NAMALWA (cell line): ENCODE measurements around the gene NAT10.

Experiments
- DNase-seq: peaks from one replicate; pipeline ENCODE4 v3.0.0-alpha.2; 2015; ENCODE audit warnings: low spot score

The NAT10 gene

DNA sequence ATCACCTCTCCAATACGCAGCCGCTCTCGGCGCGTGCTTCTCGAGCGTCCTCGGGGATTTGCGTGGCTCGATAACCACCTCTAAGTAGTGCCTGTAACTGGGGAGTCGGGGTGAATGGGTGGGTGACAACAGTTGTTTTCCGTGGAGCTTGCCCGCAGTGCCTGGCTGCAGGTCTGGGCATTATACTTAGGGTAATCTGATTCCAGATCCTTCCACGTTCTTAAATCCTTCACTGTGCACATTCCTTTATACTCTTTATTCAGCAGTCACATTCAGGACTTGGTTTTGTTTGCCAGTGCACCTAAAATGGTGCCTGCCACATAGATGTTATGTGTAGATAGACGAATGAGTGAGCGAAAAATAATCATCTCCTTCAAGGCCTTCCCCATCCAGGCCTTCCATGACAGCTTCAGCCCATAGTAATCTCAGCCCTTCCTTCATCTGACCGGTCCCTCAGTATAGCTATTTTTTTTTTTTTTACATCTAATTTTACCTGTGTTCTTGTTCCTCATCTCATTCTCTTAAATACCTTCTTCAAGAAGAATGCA, 602 bp downstream of the NAT10 start:
- no peak for DNase-seq

DNA sequence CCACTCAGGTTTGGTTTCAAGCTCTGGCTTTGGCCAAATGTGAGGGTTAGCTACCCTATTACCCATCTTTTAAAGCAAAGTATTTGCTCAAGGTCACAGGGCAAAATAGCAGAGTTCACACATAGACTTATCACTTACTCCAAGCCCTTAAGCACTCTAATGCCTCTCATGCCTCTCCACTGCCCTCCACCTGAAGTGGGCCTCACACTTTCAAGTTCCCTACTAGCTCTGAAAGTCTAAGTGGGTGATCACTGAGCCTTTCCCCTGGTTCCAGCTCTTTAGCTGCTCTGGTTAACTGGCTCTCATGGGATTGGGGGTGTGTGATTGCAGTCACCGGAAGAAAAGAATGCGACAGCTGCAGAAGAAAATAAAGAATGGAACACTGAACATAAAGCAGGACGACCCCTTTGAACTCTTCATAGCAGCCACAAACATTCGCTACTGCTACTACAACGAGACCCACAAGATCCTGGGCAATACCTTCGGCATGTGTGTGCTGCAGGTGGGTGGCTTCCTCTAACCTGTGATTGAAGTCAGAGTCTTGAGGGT, 6.4 kb downstream of the NAT10 start:
- DNase-seq = no peak

DNA sequence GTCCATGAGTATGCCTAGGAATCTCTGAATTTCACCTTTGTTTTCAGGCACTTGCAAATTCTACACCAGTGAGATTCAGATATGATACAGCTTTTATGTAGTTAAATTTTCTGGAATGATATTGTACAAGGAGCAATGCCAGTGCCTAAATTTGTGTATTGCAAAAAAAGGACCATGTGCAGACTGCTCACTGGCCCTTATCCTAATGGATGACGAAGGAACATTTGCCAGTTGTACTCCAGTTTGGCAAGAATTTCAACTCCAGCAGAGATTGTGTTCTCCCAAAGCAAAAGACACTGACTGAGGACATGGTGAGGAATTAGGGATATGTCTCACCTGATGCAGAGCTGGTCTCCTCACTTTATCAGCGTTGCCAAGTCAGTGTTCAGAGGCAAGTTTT, 8.6 kb downstream of the NAT10 start:
- no peak for DNase-seq

DNA sequence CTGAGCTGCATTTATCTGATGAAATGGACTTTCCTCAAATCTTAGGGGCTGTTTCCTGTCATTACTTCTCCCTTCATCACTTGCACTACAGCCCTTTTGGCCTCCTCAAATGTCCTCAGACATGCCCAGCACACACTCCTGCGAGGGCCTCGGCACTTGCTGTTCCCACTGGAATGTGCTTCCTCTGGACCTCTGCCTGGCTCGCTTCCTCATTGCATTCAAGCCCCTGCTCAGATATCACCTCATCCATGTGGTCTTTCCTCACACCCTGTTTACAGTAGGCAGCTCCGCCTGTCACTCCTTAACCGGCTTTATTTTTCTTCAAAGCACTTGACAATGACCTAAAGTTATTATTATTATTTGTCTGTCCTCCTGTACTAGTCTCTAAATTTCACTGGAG, 9.0 kb downstream of the NAT10 start:
- DNase-seq = no peak

DNA sequence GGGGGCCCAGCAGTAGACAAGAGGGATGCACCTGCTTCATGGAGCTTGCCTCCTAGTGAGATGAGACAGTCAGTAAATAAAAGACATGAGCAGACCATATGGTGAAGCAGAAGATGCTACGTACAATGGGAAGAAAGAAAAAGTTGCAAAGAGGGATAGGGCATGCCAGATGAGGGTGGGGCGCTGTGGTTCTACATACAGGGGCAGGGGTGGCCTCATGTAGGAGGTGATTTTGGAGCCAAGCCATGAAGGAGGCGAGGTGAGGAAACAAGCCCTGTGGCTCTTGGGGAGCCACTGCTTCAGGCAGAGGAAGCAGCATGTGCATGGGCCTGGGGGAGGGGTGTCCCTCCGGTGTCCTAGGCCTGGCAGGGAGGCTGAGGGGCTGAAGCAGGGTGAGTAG, 15.2 kb downstream of the NAT10 start:
- DNase-seq = no peak

DNA sequence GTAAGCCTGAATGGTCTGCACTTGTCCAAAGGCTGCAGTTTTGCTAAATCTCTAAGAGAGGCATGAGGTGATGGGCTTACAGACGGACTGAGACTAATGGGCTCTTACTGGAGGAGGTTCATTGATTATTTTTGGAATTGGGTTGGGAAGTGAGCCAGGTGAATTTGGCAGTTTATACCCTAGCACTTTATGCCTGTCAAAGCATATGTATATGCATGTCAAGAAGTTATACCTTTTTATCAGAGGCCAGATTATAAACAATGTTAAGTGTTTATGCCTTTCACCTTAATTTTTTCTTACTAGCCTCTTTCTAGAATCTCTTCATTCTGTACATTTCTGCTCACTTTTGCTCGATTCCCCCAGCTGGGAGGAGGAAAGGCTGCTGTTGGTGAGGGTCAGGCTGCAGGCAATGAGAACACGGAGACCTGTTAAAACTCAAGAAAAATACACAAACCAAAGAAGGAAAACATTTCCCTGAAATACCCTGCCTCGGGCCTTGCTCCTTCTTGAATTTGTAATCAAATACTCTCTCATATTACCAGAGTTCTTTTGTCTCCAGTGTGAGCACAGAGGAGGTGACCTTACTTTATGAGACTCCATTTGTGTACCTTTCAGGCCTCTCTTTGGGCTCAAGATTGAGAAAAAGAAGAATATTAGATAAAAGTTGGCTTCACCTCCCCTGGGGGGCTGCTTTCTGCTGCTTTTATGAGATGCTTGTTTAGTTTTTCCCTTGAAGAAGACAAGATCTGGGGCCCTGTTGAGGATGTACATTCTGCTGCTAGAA, 19.6 kb downstream of the NAT10 start:
- DNase-seq = no peak

DNA sequence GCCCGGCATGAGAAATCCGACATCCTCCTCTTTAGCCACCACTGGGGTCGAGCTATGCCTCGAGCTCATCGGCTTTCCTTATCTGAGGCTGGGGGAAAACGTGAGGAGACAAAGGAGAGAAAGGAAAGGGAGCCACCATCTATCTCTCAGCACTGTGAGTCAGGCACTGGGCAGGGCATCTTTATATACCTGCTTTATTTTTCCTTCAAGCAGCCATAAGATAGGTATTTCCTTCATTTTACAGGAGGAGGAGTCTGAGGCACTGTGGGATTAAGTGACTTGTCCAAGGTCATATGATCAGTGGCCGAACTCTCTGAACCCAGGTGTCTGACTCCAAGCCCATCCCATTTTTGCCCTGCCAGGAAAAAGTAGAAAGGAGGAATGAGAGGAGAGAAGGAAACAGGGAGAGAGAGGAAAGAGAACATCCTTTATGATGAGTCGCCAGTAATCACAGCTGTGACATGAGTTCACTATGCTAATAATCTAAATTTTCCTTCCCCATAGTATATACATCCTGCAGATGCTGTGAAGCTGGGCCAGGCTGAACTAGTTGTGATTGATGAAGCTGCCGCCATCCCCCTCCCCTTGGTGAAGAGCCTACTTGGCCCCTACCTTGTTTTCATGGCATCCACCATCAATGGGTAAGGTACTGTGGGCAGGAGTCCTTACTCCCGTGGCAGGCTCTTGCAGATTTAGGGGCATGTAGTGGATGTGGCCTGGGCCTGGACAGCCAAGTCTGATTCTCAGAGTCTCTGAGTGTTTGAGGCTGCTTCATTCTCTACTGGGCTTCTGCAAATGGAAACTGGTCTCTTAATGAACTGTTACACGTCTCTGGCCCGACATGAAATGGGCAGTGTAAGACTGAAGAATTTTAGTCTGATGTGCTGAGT, 21.8 kb downstream of the NAT10 start:
- no peak for DNase-seq

DNA sequence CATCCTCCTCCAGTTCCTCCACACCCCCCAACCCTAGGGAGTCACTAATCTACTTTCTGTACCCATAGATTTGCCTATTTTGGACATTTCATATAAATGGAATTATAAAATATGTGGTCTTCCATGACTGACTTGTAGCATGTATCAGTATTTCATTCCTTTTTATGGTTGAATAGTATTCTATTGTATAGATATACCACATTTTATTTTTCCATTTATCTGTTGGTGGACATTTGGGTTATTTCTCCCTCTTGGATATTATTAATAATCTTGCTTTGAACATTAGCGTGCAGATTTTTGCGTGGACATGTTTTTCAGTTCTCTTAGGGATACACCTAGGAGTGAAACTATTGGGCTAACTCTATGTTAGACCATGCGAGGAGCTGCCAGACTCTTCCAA, 23.4 kb downstream of the NAT10 start:
- no peak for DNase-seq

DNA sequence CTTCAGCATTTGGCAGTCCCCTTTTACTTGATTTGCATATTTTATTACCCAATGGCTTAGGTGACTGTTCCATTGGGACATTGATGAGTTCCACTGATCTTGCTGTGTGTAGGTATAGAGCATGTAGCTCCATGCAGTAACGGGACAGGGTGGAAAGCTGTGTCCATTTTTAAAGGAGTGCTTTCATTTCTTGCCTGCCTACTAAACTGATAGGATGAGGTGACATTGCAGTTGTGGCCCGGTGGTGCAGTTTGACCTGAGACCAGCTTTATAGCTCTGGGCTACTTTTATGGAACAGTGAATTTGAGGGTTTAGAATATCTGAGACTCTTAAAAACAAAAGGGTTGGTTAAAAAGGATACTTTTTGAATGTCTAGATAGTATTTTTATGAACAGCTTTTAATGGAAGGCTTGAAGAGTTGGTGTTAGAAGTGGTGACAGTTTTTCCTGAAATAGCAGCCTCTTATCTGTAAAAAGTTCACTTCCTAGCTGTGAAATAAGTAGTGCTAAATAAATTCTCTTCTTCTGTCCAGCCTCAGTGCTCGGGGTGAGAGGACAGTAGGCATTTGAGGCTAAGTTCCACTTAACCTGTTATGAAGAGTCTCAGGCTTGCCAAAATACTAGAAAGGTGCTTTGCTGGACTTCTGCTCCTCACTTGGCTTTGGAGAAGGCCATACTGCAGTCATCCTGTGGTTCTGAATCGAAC, 27.0 kb downstream of the NAT10 start:
- no peak for DNase-seq

DNA sequence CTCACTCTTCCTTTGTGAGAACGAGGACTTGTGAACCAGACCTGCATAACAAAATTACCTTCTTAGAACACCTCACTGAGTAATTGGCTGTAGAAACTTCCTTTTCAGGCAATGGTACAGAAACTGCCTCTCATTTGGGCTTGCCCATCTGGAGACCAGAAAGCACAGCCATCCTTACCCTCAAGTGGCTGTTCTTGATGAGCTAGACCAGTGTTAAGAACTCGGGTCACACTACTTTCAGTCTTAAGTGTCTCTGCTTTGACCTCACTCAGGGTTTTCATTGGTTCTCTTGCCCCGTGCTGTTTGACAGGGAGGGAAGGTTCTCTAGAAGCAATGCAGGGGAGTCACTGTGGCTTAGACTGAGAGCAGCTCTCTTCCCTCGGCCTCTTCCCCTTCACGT, 29.3 kb downstream of the NAT10 start:
- no peak for DNase-seq

DNA sequence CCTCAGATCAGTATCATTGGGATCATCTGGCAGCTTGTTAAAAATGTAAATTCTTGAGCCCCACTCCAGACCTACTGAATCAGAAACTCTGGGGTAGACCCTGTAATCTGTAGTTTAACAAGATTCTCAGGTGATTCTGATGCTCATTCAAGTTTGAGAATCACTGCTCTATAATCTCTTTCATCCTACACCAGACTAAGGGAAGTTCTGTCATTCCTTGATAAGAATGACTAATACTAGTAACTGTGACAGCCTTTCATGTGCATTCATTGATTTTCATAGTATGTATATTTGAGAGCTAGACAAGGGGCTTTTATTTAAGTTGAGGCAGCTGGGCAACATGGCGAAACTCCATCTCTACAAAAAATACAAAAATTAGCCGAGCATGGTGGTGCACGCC, 30.0 kb downstream of the NAT10 start:
- DNase-seq = no peak

DNA sequence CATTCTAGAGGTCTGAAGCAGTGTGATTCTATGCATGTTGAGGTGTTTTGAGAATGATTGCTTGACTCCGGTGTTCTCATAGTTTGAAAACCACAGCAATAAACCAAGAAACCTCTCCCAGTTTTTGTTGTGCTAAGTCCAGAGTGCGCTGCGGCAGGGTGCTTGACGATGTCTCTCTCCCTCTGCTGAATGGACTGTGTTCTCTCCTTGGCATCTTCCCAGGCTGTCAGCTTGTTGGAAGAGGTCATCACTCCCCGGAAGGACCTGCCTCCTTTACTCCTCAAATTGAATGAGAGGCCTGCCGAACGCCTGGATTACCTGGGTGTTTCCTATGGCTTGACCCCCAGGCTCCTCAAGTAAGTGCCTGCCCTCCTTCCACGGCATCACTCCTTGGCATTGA, 31.0 kb downstream of the NAT10 start:
- no peak for DNase-seq

DNA sequence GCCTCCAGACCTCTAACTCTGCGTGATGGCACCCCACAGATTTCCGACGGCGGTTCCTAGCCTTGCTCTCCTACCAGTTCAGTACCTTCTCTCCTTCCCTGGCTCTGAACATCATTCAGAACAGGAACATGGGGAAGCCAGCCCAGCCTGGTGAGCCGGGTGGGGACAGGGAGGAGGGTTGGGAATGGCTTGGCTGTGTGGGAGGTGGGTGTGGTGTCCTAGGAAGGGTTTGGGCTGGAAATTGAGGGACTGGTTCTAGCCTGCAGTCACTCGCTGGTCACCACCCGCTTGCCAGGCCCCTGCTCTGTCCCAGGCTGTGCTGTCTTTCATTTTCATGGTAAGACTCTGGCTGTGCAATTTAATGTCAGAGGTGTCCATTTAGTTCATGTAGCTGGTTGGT, 33.9 kb downstream of the NAT10 start:
- no peak for DNase-seq

DNA sequence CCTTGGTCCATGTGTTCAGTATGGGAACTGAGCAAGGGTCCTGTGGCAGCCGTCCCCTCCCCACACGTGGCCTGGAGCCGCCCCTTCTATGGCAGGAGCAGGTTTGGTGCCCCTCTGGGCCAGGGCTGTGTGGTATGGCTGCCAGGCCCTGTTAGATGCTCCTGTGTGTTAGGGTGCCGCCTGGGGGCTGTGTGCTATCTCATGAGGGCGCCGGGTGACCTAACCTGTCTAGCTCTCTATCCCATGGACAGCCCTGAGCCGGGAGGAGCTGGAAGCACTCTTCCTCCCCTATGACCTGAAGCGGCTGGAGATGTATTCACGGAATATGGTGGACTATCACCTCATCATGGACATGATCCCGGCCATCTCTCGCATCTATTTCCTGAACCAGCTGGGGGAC, 34.7 kb downstream of the NAT10 start:
- DNase-seq = no peak

DNA sequence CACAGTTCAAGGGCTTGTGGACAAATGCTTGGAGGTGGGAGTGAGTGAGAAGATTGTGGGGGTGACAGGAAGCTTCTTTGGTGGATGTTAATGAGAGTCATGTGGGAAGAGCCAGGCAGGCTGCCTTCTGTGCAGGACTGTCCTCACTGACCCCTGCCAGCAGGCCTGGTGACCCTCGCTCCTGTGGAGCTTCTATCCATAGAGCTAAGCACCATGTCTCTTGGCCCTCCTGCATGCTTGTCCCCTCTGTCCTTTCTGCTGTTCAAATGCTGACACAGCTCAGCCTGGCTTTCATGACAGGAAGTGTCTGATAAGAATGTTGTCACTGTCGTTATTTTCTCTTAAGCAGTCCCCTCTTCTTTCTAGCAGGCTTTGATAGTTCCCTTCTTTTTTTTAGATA, 37.6 kb downstream of the NAT10 start:
- DNase-seq = no peak

DNA sequence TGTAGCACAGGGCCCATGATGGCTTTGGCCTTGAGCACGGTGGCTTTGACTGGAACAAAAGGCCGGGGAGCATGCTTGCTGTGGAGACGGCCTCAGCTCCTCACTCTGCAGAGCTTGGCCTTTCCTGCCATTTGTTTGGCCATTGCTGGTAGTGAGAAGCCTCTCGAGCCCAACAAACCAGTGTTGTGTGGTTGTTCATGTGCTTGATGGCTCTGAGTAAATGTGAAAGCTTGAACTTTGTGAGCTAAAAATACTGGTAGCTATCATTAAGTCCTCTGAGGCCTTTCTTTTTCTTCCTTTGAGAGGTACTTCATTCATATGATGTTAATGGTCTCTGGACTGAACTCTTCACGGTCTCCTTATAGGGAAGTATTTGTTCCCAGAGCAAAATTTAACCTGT, 39.6 kb downstream of the NAT10 start:
- no peak for DNase-seq

DNA sequence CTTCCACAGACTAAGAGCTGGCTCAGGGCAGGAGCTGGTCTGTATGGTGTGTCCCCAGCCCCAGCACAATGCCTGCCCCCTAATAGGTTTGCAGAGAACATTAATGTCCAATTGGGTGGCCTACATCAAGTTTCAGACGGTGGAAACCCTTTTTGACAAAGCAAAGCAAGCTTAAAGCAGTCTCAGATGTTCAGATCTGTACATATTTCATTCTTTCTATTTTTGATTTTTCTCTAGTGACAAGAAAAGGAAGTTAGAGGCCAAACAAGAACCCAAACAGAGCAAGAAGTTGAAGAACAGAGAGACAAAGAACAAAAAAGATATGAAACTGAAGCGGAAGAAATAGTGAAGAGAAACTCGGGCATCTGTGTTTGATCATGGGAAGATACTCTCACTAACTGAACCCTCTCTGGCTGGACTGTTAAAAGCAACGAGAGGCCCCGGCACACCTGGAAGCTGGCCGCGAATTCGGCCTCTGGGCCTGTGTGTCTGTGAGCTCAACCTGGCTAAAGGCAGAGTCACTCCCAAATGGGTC, 40.5 kb downstream of the NAT10 start:
- DNase-seq = no peak

DNA sequence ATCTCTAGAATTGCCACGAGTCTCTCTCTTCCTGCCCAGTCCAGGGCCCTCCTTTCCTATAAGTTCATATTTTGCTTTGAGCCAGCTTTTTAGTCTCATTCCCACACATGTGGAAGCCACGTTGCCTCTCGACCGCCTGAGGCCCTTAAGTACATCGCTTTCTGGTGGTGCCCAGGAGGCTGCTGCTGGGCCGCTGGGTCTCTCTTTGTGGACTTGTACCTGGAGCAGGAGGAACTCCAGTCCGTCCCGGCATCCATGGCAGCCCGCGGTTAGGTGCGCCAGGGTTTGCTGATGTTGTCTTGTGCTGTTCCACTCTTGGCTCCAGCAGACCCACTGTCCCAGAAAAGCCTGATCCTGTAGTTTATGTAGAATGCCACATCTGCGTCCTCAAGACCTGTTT, 41.0 kb downstream of the NAT10 start:
- DNase-seq = no peak

DNA sequence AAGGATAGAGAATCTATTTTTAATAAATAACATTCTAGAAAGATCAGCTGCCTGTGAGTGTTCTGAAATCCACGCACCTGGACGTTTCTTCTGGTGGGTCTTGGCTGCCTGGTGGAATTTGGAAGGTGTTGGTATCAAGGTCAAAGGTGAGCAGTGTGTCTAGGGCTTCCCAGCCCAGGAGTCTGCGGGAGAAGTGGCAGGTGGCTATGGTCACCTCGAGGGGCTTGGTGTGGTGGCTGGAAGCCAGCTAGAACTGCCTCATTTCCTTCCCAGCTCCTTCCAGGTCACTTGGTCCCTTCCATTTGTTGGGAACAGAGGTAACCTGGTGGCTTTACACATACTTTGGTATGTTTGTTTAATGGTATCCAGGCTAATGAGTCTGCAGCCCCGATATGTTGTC, 41.4 kb downstream of the NAT10 start:
- DNase-seq = no peak

DNA sequence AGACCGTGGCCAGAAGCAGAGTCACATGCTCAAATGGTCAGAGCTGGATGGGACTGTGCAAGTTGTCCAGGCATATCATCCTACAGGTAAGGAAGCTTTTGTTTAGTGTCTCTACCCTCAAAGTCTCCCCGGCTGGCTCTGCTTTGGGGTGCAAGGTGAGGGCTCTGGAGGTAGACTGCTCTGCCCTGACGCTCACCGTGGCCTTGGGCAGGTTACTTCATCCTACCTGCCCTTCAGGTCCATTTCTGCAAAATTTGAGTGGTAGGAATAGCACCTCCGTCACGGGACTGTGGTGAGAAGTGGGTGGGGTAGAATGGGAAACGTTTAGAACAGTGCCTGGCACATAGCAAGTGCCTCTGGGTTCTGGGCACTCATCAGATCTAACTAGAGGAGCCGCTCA, 42.2 kb downstream of the NAT10 start:
- DNase-seq = no peak

DNA sequence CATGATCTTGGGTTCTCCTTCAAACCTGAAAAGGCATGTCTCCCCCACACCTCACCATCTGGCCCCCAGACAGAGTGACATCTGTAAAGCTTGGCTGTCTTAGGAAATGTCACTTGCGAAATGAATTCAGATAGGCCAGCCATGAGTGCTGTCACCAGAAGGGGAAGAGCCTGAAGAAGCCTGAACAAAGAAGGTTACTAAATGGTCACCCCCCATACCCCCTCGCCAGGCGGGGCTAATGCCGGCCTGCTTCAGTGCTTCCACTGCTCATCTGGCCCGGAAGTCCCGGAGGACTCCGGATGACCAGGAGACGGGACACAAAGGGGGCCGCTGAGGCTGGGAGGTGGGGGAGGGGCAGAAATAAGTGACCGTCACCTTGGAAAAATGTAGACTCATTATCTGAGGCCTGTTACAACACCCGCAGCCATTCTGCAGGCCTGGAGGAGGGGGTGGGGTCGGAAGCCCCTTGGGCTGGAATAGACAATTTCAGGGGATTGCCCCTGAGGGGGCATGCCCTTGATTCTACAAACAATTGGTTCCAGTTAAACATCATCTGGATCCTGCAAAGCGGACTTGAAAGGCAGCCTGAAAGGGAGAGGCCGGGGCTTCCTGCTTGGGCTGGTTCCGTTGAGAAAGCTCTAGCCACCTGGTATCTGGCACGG, 43.2 kb downstream of the NAT10 start:
- no peak for DNase-seq

DNA sequence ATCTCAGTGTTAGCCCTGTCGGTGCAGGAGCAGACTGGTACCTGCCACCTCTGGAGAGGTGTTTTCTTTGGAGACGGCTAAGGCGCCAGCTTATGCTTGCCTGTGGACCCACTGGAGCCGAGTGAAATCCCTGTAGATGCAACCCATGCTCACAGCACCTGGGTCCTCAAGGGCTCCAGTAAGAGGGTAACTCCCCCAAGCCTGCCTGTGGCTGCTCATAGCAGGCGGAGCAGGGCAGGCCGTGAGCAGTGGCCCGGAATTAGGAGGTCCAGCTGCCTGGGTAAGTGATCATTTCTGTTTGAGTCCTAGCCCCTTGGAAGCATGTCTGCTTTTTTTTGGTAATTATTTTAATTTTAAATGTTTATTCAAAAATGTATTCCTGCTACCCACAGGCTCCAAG, 43.8 kb downstream of the NAT10 start:
- no peak for DNase-seq
